IPS-15b (cell line): ENCODE measurements around the gene PPP1R2.
A peak's percentile ranks its signal among the peaks of the same experiment; 100 is the strongest.

Experiments used
- H3K27me3 ChIP-seq: one replicate; pipeline ENCODE4 v1.6.1; 2013; ENCODE audit warnings: low read length; ENCODE audit not compliant: control insufficient read depth, insufficient read depth
- H3K36me3 ChIP-seq: one replicate; pipeline ENCODE4 v1.6.1; 2013; ENCODE audit warnings: low read length; ENCODE audit not compliant: control insufficient read depth, insufficient read depth
- H3K4me1 ChIP-seq: one replicate; pipeline ENCODE4 v1.6.1; 2013; ENCODE audit warnings: mild to moderate bottlenecking, low read length; ENCODE audit not compliant: control insufficient read depth, insufficient read depth
- H3K4me3 ChIP-seq: one replicate; pipeline ENCODE4 v1.5.1; 2013; ENCODE audit warnings: low read depth, low read length
- H3K9ac ChIP-seq: one replicate; pipeline ENCODE4 v1.6.1; 2013; ENCODE audit warnings: low read depth, mild to moderate bottlenecking, low read length
- H3K9me3 ChIP-seq: one replicate; pipeline ENCODE4 v1.6.1; 2013; ENCODE audit warnings: mild to moderate bottlenecking, low read length; ENCODE audit not compliant: control insufficient read depth, insufficient read depth

PPP1R2 gene

GRCh38 chr3:195548501-195548900 lies 5.4 kb upstream of the PPP1R2 start:
- H3K4me1 ChIP-seq = peaks cover 11% of the 10 kb centered on the region

DNA sequence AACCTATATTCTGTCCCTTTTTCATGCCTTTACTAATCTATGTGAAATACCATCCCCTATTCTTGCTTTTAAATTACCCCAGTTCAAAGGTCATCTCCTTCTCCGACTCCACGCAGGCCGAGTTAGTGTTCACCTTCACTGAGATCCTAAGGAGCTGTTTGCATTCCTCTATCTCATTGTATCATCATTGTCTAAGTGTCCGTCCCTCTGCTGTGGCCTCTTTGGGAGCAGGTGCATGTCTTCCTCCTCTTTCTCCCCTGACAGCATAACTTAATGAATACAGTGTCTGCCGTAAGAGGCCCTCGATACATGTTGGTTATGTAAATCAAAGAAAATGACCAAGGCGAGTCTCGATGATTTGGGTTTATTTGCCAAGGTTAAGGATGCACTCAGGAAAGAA lies 4.9 kb upstream of the PPP1R2 start:
- H3K36me3 ChIP-seq = no peaks in the 10 kb centered on the region
- no peak overlapping the region for H3K9ac ChIP-seq
- no peak overlapping the region for H3K4me3 ChIP-seq
- H3K9me3 ChIP-seq = no peaks in the 10 kb centered on the region
- H3K4me1 ChIP-seq = peaks cover 11% of the 10 kb centered on the region
- H3K27me3 ChIP-seq = peaks cover 22% of the 10 kb centered on the region

More at GRCh38 chr3:195548501-195548900, 5.4 kb upstream of the PPP1R2 start:
- Histone ChIP-seq H3K9ac (no peak overlapping the region), H3K9me3 (no peaks in the 10 kb centered on the region), H3K36me3 (no peaks in the 10 kb centered on the region), H3K4me3 (no peak overlapping the region), H3K27me3 (peaks cover 22% of the 10 kb centered on the region)

- Histone ChIP-seq H3K36me3 (no peaks in the 10 kb centered on the region), H3K4me1 (peaks cover 11% of the 10 kb centered on the region), H3K9ac (no peak overlapping the region), H3K9me3 (no peaks in the 10 kb centered on the region), H3K4me3 (no peak overlapping the region), H3K27me3 (peaks cover 28% of the 10 kb centered on the region)
Measured at GRCh38 chr3:195546130-195546560, 3.0 kb upstream of the PPP1R2 start.

DNA sequence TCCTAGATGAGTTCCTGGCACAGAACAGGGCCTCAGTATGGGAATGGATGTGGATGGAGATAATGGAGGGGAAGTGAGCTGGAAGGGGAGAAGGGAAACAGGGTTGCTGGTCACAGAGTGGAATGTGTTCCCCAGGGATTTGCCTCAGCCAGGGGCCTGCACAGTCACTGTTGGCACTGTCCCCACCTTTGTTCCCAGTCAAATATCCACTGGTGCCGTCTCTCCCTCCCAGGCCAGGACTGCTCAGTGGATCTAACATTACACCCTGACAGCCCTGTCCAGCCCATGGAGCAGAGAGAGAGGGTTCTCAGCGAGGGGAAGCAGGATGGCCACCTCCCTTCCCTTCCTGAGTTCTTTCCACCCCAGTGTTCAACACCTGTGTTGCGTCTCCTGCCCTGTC lies 1.5 kb upstream of the PPP1R2 start:
- peaks cover 11% of the 10 kb centered on the region for H3K4me1 ChIP-seq
- no peaks in the 10 kb centered on the region for H3K36me3 ChIP-seq
- no peak overlapping the region for H3K4me3 ChIP-seq
- H3K9me3 ChIP-seq = no peaks in the 10 kb centered on the region
- H3K27me3 ChIP-seq = peaks cover 28% of the 10 kb centered on the region
- no peak overlapping the region for H3K9ac ChIP-seq

- Histone ChIP-seq H3K4me3 (peak overlapping the region; percentile 64), H3K27me3 (peaks cover 28% of the 10 kb centered on the region), H3K9ac (no peak overlapping the region), H3K36me3 (no peaks in the 10 kb centered on the region), H3K4me1 (peaks cover 11% of the 10 kb centered on the region), H3K9me3 (no peaks in the 10 kb centered on the region)
Measured at GRCh38 chr3:195544230-195544536, 1.1 kb upstream of the PPP1R2 start.

DNA sequence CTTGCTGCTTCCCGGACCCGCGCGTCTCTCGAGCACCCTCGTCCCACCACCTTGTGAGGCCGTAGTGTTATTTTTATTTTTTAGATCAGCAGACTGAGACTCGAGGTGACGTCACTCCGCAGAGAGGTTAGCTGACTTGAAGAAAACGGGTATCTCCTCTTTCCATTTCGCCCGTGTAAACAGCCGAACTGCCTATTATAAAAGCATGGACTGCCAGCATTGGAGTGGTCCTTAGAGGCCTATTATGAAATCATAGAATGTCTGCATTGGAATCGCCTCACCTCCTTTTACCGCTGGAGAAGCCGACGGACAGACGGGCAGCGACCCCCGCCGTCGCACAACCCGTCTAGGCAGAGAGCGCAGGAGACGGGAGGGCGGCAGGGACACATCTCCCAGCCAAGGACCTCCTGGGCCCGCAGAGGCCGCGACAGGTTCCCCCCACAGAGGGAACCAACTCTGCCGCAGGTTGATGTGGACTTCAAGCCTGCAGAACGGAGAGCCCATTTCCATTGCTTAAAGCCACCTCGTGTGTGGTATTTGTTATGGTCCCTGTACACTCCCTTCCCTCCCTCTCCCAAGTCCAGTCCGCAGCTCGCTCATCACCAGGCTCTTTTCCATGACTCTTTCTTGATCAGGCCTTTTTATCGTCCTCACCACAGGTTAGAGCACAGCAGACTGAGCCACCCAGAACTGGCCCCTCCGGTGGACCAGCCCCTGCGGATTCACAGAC lies 540 bp upstream of the PPP1R2 start:
- Histone ChIP-seq H3K27me3 (peaks cover 28% of the 10 kb centered on the region), H3K4me3 (peak overlapping the region; percentile 64), H3K9me3 (no peaks in the 10 kb centered on the region), H3K4me1 (peaks cover 8% of the 10 kb centered on the region), H3K9ac (no peak overlapping the region), H3K36me3 (no peaks in the 10 kb centered on the region)

- H3K36me3 ChIP-seq = no peaks in the 10 kb centered on the region
- H3K9me3 ChIP-seq = no peaks in the 10 kb centered on the region
- peak overlapping the region; percentile 64 for H3K4me3 ChIP-seq
- H3K4me1 ChIP-seq = no peaks in the 10 kb centered on the region
- peaks cover 28% of the 10 kb centered on the region for H3K27me3 ChIP-seq
- no peak overlapping the region for H3K9ac ChIP-seq
Measured at GRCh38 chr3:195542316-195542697, 818 bp downstream of the PPP1R2 start.

- no peak overlapping the region for H3K4me3 ChIP-seq
- no peaks in the 10 kb centered on the region for H3K36me3 ChIP-seq
- no peaks in the 10 kb centered on the region for H3K9me3 ChIP-seq
- peaks cover 22% of the 10 kb centered on the region for H3K27me3 ChIP-seq
- no peaks in the 10 kb centered on the region for H3K4me1 ChIP-seq
- H3K9ac ChIP-seq = no peak overlapping the region
Measured at GRCh38 chr3:195540511-195540910, 2.6 kb downstream of the PPP1R2 start.

GRCh38 chr3:195540027-195540426 lies 3.1 kb downstream of the PPP1R2 start:
- Histone ChIP-seq H3K4me3 (no peak overlapping the region), H3K9ac (no peak overlapping the region), H3K27me3 (peaks cover 20% of the 10 kb centered on the region), H3K36me3 (no peaks in the 10 kb centered on the region), H3K4me1 (no peaks in the 10 kb centered on the region), H3K9me3 (no peaks in the 10 kb centered on the region)

DNA sequence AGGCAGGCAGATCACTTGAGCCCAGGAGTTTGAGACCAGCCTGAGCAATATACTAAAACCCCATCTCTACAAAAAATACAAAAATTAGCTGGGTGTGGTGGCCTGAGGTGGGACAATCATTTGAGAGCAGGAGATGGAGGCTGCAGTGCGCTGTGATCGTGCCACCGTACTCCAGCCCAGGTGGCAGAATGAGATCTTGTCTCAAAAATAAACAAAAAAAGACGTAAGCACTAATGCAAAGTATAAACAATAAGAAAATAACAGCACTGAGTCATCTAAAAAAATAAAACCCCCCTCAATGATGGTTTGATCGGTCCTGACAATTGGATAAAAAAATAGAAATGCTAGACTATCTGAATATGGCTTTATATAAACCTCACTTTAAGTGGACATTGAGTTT lies 3.6 kb downstream of the PPP1R2 start:
- no peaks in the 10 kb centered on the region for H3K9me3 ChIP-seq
- H3K9ac ChIP-seq = no peak overlapping the region
- no peaks in the 10 kb centered on the region for H3K4me1 ChIP-seq
- H3K27me3 ChIP-seq = peaks cover 15% of the 10 kb centered on the region
- no peak overlapping the region for H3K4me3 ChIP-seq
- H3K36me3 ChIP-seq = no peaks in the 10 kb centered on the region

DNA sequence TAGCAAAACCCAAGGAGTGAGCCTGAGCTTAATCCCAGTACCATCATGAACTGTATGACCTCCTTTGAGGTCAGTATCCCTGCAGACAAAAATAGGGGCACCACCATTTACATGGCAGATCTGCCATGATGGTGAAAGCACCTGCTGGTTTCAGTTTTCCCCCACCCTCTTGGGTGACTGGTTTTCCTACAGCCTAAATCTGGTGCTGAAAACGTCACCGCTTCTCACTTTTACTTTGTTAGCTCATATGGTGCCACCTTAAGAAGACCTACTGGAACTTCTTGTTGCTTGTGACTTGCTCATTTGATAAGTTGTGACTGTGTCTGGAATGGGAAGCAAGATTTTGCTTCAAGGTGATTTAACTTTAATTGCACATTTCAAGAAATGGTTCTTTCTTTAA lies 5.1 kb downstream of the PPP1R2 start:
- Histone ChIP-seq H3K4me1 (no peaks in the 10 kb centered on the region), H3K4me3 (no peak overlapping the region)

DNA sequence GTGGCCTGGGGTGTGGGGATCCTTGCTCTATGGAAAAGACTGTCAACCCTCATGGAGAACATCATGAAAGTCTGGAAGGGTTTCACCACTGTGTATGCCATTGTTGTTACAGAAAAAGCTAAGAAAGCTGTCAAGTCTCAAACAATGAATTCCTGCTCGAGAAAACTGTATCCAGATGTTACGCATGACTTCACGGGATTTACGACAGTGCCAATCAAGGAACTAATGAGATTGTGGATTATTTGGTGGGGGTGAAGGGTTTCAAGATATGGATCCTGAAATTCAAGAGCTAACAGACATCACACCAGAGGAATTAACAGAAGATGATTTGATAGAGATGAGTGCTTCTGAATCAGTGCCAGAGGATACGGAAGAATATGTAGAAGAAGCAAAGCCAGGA lies 7.8 kb downstream of the PPP1R2 start:
- Histone ChIP-seq H3K9me3 (no peaks in the 10 kb centered on the region), H3K9ac (no peak overlapping the region), H3K36me3 (no peaks in the 10 kb centered on the region), H3K4me1 (no peaks in the 10 kb centered on the region), H3K27me3 (no peaks in the 10 kb centered on the region), H3K4me3 (no peak overlapping the region)

More for the DNA sequence above, 5.1 kb downstream of the PPP1R2 start:
- H3K9ac ChIP-seq = no peak overlapping the region
- H3K9me3 ChIP-seq = no peaks in the 10 kb centered on the region
- H3K27me3 ChIP-seq = peaks cover 6% of the 10 kb centered on the region
- no peaks in the 10 kb centered on the region for H3K36me3 ChIP-seq
